Activated CD4-positive, alpha-beta T cell treated with anti-CD3 and anti-CD28 coated beads, Interleukin-2, amount 10 ng/mL, durations not matched to agents 24 days and 14 days (primary cell): ENCODE measurements around the gene GTF2H4. TPM values are rescaled to one million over a fixed set of nuclear protein-coding genes. Genes with fewer than 3 reads are reported as not detected.

ENCODE experiments used
- DNase-seq: peaks from one replicate; pipeline ENCODE4 v3.0.0; 2022
- H3K27ac Mint-ChIP-seq: one replicate; pipeline ENCODE4 v1.8.0; 2022; ENCODE audit warnings: mild to moderate bottlenecking, mixed read lengths
- H3K27me3 Mint-ChIP-seq: one replicate; pipeline ENCODE4 v1.8.0; 2022; ENCODE audit warnings: mixed read lengths
- H3K36me3 Mint-ChIP-seq: one replicate; pipeline ENCODE4 v1.8.0; 2022; ENCODE audit warnings: low read depth, mild to moderate bottlenecking, mixed read lengths
- H3K4me1 Mint-ChIP-seq: one replicate; pipeline ENCODE4 v1.8.0; 2021; ENCODE audit warnings: mixed read lengths
- H3K4me3 Mint-ChIP-seq: one replicate; pipeline ENCODE4 v1.8.0; 2022; ENCODE audit warnings: mild to moderate bottlenecking, moderate library complexity, mixed read lengths
- H3K9me3 Mint-ChIP-seq: one replicate; pipeline ENCODE4 v1.8.0; 2021; ENCODE audit warnings: mixed read lengths
- intact Hi-C: fragments of 100-400 bp; cut with micrococcal nuclease; formaldehyde crosslinking; loops from one replicate; pipeline ENCODE4 v1.15.1; 2023
- total RNA-seq: library from RNA; stranded (reverse); gene quantifications from 2 replicates; pipeline ENCODE4 v1.2.3, GENCODE V29; 2022

The GTF2H4 gene
- total RNA-seq, 1 donor from 2014 or later, result 58.7 TPM

GRCh38 chr6:30954631-30955366, 46.8 kb downstream of the GTF2H4 start:
- Mint-ChIP-seq H3K27ac (no peak overlapping the region), H3K36me3 (no peaks in the 10 kb centered on the region)
- intact Hi-C loops, result no loop called here

GRCh38 chr6:30955367-30956042, 47.5 kb downstream of the GTF2H4 start:
- Mint-ChIP-seq H3K36me3 (no peaks in the 10 kb centered on the region), H3K4me3 (peak overlapping the region; percentile 73), H3K4me1 (peaks cover 12% of the 10 kb centered on the region), H3K9me3 (peaks cover 12% of the 10 kb centered on the region), H3K27ac (no peak overlapping the region), H3K27me3 (peaks cover 77% of the 10 kb centered on the region)
- DNase-seq, result peak; percentile 83
- intact Hi-C loops, result no loop called here

More at GRCh38 chr6:30954631-30955366, 46.8 kb downstream of the GTF2H4 start:
- Mint-ChIP-seq H3K4me1 (peaks cover 12% of the 10 kb centered on the region), H3K27me3 (peaks cover 81% of the 10 kb centered on the region), H3K4me3 (peak overlapping the region; percentile 73), H3K9me3 (peaks cover 18% of the 10 kb centered on the region)
- DNase-seq, result no peak

GRCh38 chr6:30957716-30958115, 49.7 kb downstream of the GTF2H4 start:
- intact Hi-C loops, result no loop called here
- H3K36me3 Mint-ChIP-seq, result no peaks in the 10 kb centered on the region
- no peak overlapping the region for H3K27ac Mint-ChIP-seq
- peaks cover 6% of the 10 kb centered on the region for H3K4me1 Mint-ChIP-seq
- no peaks in the 10 kb centered on the region for H3K9me3 Mint-ChIP-seq
- H3K27me3 Mint-ChIP-seq, result peaks cover 64% of the 10 kb centered on the region
- no peak overlapping the region for H3K4me3 Mint-ChIP-seq
- no peak for DNase-seq

- no peak for DNase-seq
- Mint-ChIP-seq H3K9me3 (no peaks in the 10 kb centered on the region), H3K27ac (no peak overlapping the region), H3K36me3 (no peaks in the 10 kb centered on the region), H3K27me3 (peaks cover 50% of the 10 kb centered on the region), H3K4me3 (no peak overlapping the region), H3K4me1 (peaks cover 13% of the 10 kb centered on the region)
- intact Hi-C loops, result no loop called here
Observed at GRCh38 chr6:30960907-30961673, 53.1 kb downstream of the GTF2H4 start.

GRCh38 chr6:30962716-30963115, 54.7 kb downstream of the GTF2H4 start:
- DNase-seq, result no peak
- intact Hi-C loops, result no loop called here
- Mint-ChIP-seq H3K9me3 (no peaks in the 10 kb centered on the region), H3K27me3 (peaks cover 45% of the 10 kb centered on the region), H3K4me1 (peaks cover 15% of the 10 kb centered on the region), H3K36me3 (no peaks in the 10 kb centered on the region), H3K27ac (no peak overlapping the region), H3K4me3 (no peak overlapping the region)

GRCh38 chr6:30963641-30964040, 55.6 kb downstream of the GTF2H4 start:
- Mint-ChIP-seq H3K27ac (no peak overlapping the region), H3K36me3 (no peaks in the 10 kb centered on the region), H3K27me3 (peaks cover 39% of the 10 kb centered on the region), H3K4me1 (peaks cover 15% of the 10 kb centered on the region), H3K4me3 (no peak overlapping the region), H3K9me3 (no peaks in the 10 kb centered on the region)
- intact Hi-C loops, result no loop called here
- DNase-seq, result no peak

Other genes with a start within 250 kb of the GTF2H4 start
- gene DHX16, start 235.2 kb upstream of the GTF2H4 start, total RNA-seq, result 53.4 and 56.7 TPM in 2 replicates
- 167 and 169 TPM in 2 replicates for gene PPP1R18, start 221.6 kb upstream of the GTF2H4 start, total RNA-seq
- 20.2 and 20.5 TPM in 2 replicates for gene NRM, start 217.2 kb upstream of the GTF2H4 start, total RNA-seq
- 93.9 and 97.2 TPM in 2 replicates for gene MDC1, start 190.9 kb upstream of the GTF2H4 start, total RNA-seq
- gene TUBB, start 187.9 kb upstream of the GTF2H4 start, total RNA-seq, result 1,084 and 1,089 TPM in 2 replicates
- gene FLOT1, start 165.5 kb upstream of the GTF2H4 start, total RNA-seq, result 239 and 260 TPM in 2 replicates
- 512 and 516 TPM in 2 replicates for gene IER3, start 163.7 kb upstream of the GTF2H4 start, total RNA-seq
- 18.8 and 22.9 TPM in 2 replicates for gene DDR1, start 23.7 kb upstream of the GTF2H4 start, total RNA-seq
- 74.8 and 84.2 TPM in 2 replicates for gene VARS2, start 6.0 kb downstream of the GTF2H4 start, total RNA-seq
- not detected in 2 replicates for gene SFTA2, start 24.0 kb downstream of the GTF2H4 start, total RNA-seq
- not detected in 2 replicates for gene MUCL3, start 32.8 kb downstream of the GTF2H4 start, total RNA-seq
- gene MUC21, start 75.5 kb downstream of the GTF2H4 start, total RNA-seq, result not detected in 2 replicates
- gene MUC22, start 102.3 kb downstream of the GTF2H4 start, total RNA-seq, result not detected in 2 replicates
- not detected in 2 replicates for gene C6orf15, start 204.4 kb downstream of the GTF2H4 start, total RNA-seq
- gene PSORS1C1, start 206.6 kb downstream of the GTF2H4 start, total RNA-seq, result not detected in 2 replicates
- not detected in 2 replicates for gene CDSN, start 212.2 kb downstream of the GTF2H4 start, total RNA-seq
- not detected in 2 replicates for gene PSORS1C2, start 230.9 kb downstream of the GTF2H4 start, total RNA-seq
- gene CCHCR1, start 249.6 kb downstream of the GTF2H4 start, total RNA-seq, result 51.5 and 52.7 TPM in 2 replicates